HCT116 (cell line): ENCODE measurements around the gene DDTL. TPM values are rescaled to one million over a fixed set of nuclear protein-coding genes. Genes with fewer than 3 reads are reported as not detected.

ENCODE experiments used
- ATAC-seq: fragments of 200-7000 bp; cut with Tn5 transposase; 2 replicates; pipeline ENCODE4 v1.9.1; 2020; ENCODE audit warnings: mild to moderate bottlenecking, moderate library complexity
- BruUV-seq: library from RNA; stranded (reverse); fragments of 400-500 nt; replicated peaks from 2 replicates; lab custom pipeline; 2021; lab: Mats Ljungman, UMichigan
- CTCF ChIA-PET: fragments of 300-600 bp; sonication (Branson Sonifier 250); formaldehyde crosslinking; loops from one replicate; lab custom pipeline; 2021; ENCODE audit warnings: antibody characterized with exemption; lab: Charles Lee
- POLR2A ChIA-PET: fragments of 300-600, 350-600 bp; sonication (Branson Sonifier 250); formaldehyde crosslinking; loops from one replicate; lab custom pipeline; 2021; ENCODE audit warnings: antibody characterized with exemption; lab: Charles Lee
- RAD21 ChIA-PET, 2 experiments: fragments of 300-600 bp; sonication (Branson Sonifier 250); formaldehyde crosslinking; loops; one replicate each; lab custom pipeline; 2023; ENCODE audit warnings: low total read pairs in 2 of 2; ENCODE audit not compliant: uncharacterized antibody in 2 of 2, unreplicated experiment in 2 of 2, low non-redundant PET in 1 of 2; lab: Charles Lee
- DNase-seq: peaks from one replicate; pipeline ENCODE4 v3.0.0-alpha.2; 2010; ENCODE audit warnings: low read depth, low spot score
- H2AFZ ChIP-seq: fragments of 200-600 bp; shearing (Covaris generic), sonication (generic); 2 replicates; pipeline ENCODE4 v1.6.1; 2017; ENCODE audit warnings: low read depth, mixed run types, mixed read lengths, antibody characterized with exemption, low read length; ENCODE audit not compliant: poor library complexity, severe bottlenecking
- H3K27ac ChIP-seq: 2 replicates; pipeline ENCODE4 v1.5.1; 2012; ENCODE audit warnings: low read depth, low read length
- H3K27me3 ChIP-seq: fragments of 200-600 bp; sonication (generic); 2 replicates; pipeline ENCODE4 v1.6.1; 2016; ENCODE audit warnings: mixed run types, low read length, mixed read lengths; ENCODE audit not compliant: insufficient read depth
- H3K36me3 ChIP-seq, 2 experiments: fragments of 200-500 bp in 1 of 2; fragments of 200-600 bp in 1 of 2; sonication (Bioruptor generic) in 1 of 2; sonication (generic) in 1 of 2; 2 replicates each; pipeline versions ENCODE4 v1.5.1 to v1.6.1; 2014 to 2016; ENCODE audit warnings: low read length in 2 of 2, inconsistent platforms in 1 of 2, mixed read lengths in 1 of 2, mixed run types in 1 of 2; ENCODE audit not compliant: insufficient read depth in 2 of 2, control insufficient read depth in 1 of 2
- H3K4me1 ChIP-seq, 2 experiments: fragments of 200-600 bp in 1 of 2; sonication (generic) in 1 of 2; 2 replicates each; pipeline versions ENCODE4 v1.5.1 to v1.6.1; 2012 to 2017; ENCODE audit warnings: low read length in 2 of 2, inconsistent platforms in 1 of 2, mild to moderate bottlenecking in 1 of 2, mixed read lengths in 1 of 2, mixed run types in 1 of 2, moderate library complexity in 1 of 2; ENCODE audit not compliant: insufficient read depth in 2 of 2, control insufficient read depth in 1 of 2
- H3K4me2 ChIP-seq: fragments of 200-600 bp; sonication (generic); 2 replicates; pipeline ENCODE4 v1.6.1; 2017; ENCODE audit warnings: mixed run types, low read length, mixed read lengths
- H3K4me3 ChIP-seq, 2 experiments: fragments of 200-600 bp in 1 of 2; sonication (generic) in 1 of 2; replicated peaks in 1 of 2; 2 replicates each; pipeline ENCODE4 v1.5.1; 2011 to 2016; ENCODE audit warnings: low read length in 2 of 2, control low read depth in 1 of 2, low read depth in 1 of 2, mild to moderate bottlenecking in 1 of 2, mixed read lengths in 1 of 2, mixed run types in 1 of 2
- H3K79me2 ChIP-seq: fragments of 200-600 bp; sonication (generic); 2 replicates; pipeline ENCODE4 v1.6.1; 2017; ENCODE audit warnings: mild to moderate bottlenecking, mixed run types, low read length, moderate library complexity, mixed read lengths; ENCODE audit not compliant: insufficient read depth
- H3K9ac ChIP-seq: fragments of 200-600 bp; sonication (generic); 2 replicates; pipeline ENCODE4 v1.6.1; 2016; ENCODE audit warnings: low read length, mixed read lengths
- H3K9me2 ChIP-seq: fragments of 200-600 bp; sonication (generic), shearing (Covaris generic); 2 replicates; pipeline ENCODE4 v1.6.1; 2017; ENCODE audit warnings: mixed run types, mild to moderate bottlenecking, moderate library complexity; ENCODE audit not compliant: insufficient read depth
- H3K9me3 ChIP-seq, 2 experiments: fragments of 200-500 bp in 1 of 2; fragments of 200-600 bp in 1 of 2; sonication (Bioruptor generic) in 1 of 2; sonication (generic) in 1 of 2; 2 replicates each; pipeline ENCODE4 v1.6.1; 2014 to 2017; ENCODE audit warnings: low read length in 2 of 2, mixed read lengths in 2 of 2, inconsistent platforms in 1 of 2, low read depth in 1 of 2, mild to moderate bottlenecking in 1 of 2, mixed run types in 1 of 2, moderate library complexity in 1 of 2; ENCODE audit not compliant: control insufficient read depth in 1 of 2, insufficient read depth in 1 of 2
- H4K20me1 ChIP-seq: fragments of 200-600 bp; sonication (generic), shearing (Covaris generic); 2 replicates; pipeline ENCODE4 v1.6.1; 2017; ENCODE audit warnings: mixed run types, mild to moderate bottlenecking, moderate library complexity; ENCODE audit not compliant: insufficient read depth
- ELF1 ChIP-seq: IDR thresholded peaks from 2 replicates; pipeline ENCODE4 v1.6.1; 2012; ENCODE audit warnings: low read depth, borderline replicate concordance
- EZH2phosphoT487 ChIP-seq: fragments of 200-600 bp; IDR thresholded peaks from 2 replicates; pipeline ENCODE4 v1.6.1; 2018; ENCODE audit warnings: antibody characterized with exemption, borderline replicate concordance
- FOSL1 ChIP-seq: IDR thresholded peaks from 2 replicates; pipeline ENCODE4 v1.6.1; 2012; ENCODE audit warnings: low read depth
- JUND ChIP-seq: IDR thresholded peaks from 2 replicates; pipeline ENCODE4 v1.6.1; 2012
- POLR2A ChIP-seq: IDR thresholded peaks from 2 replicates; pipeline ENCODE4 v1.7.0; 2011; ENCODE audit warnings: borderline replicate concordance; ENCODE audit not compliant: insufficient read depth, insufficient read length; ENCODE audit errors: extremely low read depth
- POLR2AphosphoS5 ChIP-seq: IDR thresholded peaks from 2 replicates; pipeline ENCODE4 v1.6.1; 2011; ENCODE audit warnings: mild to moderate bottlenecking, low read depth, low read length, moderate library complexity
- RAD21 ChIP-seq: IDR thresholded peaks from 2 replicates; pipeline ENCODE4 v1.6.1; 2012; ENCODE audit warnings: low read depth, mild to moderate bottlenecking
- SIN3A ChIP-seq: IDR thresholded peaks from 2 replicates; pipeline ENCODE4 v1.6.1; 2012; ENCODE audit warnings: low read depth
- SP1 ChIP-seq: IDR thresholded peaks from 2 replicates; pipeline ENCODE4 v1.6.1; 2012; ENCODE audit warnings: low read depth
- SRF ChIP-seq: IDR thresholded peaks from 2 replicates; pipeline ENCODE4 v1.6.1; 2012; ENCODE audit warnings: low read depth
- TCF7L2 ChIP-seq: IDR thresholded peaks from 2 replicates; pipeline ENCODE4 v1.7.0; 2011; ENCODE audit warnings: borderline replicate concordance, inconsistent platforms; ENCODE audit not compliant: insufficient read depth, insufficient read length; ENCODE audit errors: extremely low read depth
- YY1 ChIP-seq: IDR thresholded peaks from 2 replicates; pipeline ENCODE4 v1.6.1; 2011; ENCODE audit warnings: low read length, low read depth, moderate library complexity, mild to moderate bottlenecking; ENCODE audit not compliant: insufficient replicate concordance; ENCODE audit errors: extremely low read depth
- ZFX ChIP-seq: fragments of 450-650 bp; IDR thresholded peaks from 2 replicates; pipeline ENCODE4 v1.6.1; 2017
- ZNF274 ChIP-seq: fragments of 200-500 bp; sonication (Bioruptor generic); IDR thresholded peaks from 2 replicates; pipeline ENCODE4 v1.6.1; 2014; ENCODE audit warnings: mild to moderate bottlenecking, low read depth, low read length, inconsistent platforms
- intact Hi-C: fragments of 100-400 bp; cut with micrococcal nuclease; formaldehyde crosslinking; loops from 2 replicates; pipeline ENCODE4 v1.10.0; 2022
- total RNA-seq: library from RNA; stranded (reverse); gene quantifications from one replicate; pipeline ENCODE4 v1.2.1, GENCODE V29; 2021; ENCODE audit not compliant: unreplicated experiment
- TF ChIP-seq, protein P1 (sequence below): IDR thresholded peaks from 2 replicates; pipeline ENCODE4 v1.6.1; 2012; ENCODE audit warnings: low read depth
- TF ChIP-seq, protein P2 (sequence below): IDR thresholded peaks from 2 replicates; pipeline ENCODE4 v1.6.1; 2011; ENCODE audit warnings: mild to moderate bottlenecking, low read length, moderate library complexity; ENCODE audit not compliant: insufficient replicate concordance; ENCODE audit errors: extremely low read depth
- TF ChIP-seq, protein P3 (sequence below), 3 experiments: fragments of 200-600 bp in 1 of 3; sonication (generic) in 1 of 3; IDR thresholded peaks in 2 of 3; conservative IDR thresholded peaks in 1 of 3; 2 replicates each; pipeline ENCODE4 v1.5.1; 2012 to 2017; ENCODE audit warnings: low read depth in 2 of 3, low read length in 2 of 3, antibody characterized with exemption in 1 of 3, borderline replicate concordance in 1 of 3, control low read depth in 1 of 3, mild to moderate bottlenecking in 1 of 3, mixed read lengths in 1 of 3, mixed run types in 1 of 3, moderate library complexity in 1 of 3; ENCODE audit not compliant: insufficient read depth in 1 of 3
- TF ChIP-seq, protein P4 (sequence below): IDR thresholded peaks from 2 replicates; pipeline ENCODE4 v1.6.1; 2012
- TF ChIP-seq, protein P5 (sequence below): IDR thresholded peaks from 2 replicates; pipeline ENCODE4 v1.6.1; 2012

Gene DDTL
- total RNA-seq, 1 experiment from 2014 or later, result 3.4 TPM

DNA sequence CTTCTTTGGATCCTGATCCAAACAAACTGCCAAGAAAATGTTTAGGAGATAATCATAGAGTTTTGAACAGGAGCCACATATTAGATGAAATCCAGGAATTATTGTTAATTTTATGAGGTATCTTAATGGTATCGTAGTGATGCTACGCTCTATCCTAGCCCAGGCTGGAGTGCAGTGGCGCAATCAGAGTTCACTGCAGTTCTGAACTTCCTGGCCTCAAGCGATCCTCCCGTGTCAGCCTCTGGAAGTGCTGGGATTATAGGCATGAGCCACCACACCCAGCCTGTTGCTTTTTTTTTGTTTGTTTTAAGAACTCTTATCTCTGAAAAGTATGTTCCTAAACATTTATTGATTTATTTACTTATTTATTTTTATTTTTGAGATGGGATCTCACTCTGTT, 36.2 kb downstream of the DDTL start:
- ChIA-PET RAD21 (no interaction called here), CTCF (no interaction called here), POLR2A (no interaction called here)
- Histone ChIP-seq H3K4me1 (peaks cover 0 to 12% of the 10 kb centered on the region in 2 experiments; a peak in 2 of 4 replicates), H3K79me2 (no peaks in the 10 kb centered on the region), H3K4me2 (no peak overlapping the region), H2AFZ (no peak overlapping the region), H3K4me3 (no peak overlapping the region), H3K27ac (no peak overlapping the region), H4K20me1 (no peaks in the 10 kb centered on the region), H3K27me3 (no peaks in the 10 kb centered on the region), H3K9me3 (no peaks in the 10 kb centered on the region), H3K36me3 (no peaks in the 10 kb centered on the region), H3K9me2 (no peaks in the 10 kb centered on the region), H3K9ac (no peak overlapping the region)
- no TSS peak for BruUV-seq
- no peak for ATAC-seq
- intact Hi-C loops, result no loop called here
- TF ChIP-seq ELF1 (no peak), RAD21 (no peak), JUND (no peak), FOSL1 (no peak), ZFX (no peak), YY1 (no peak), EZH2phosphoT487 (no peak), SP1 (no peak), POLR2A (no peak), SIN3A (no peak), ZNF274 (no peak), POLR2AphosphoS5 (no peak), SRF (no peak), TCF7L2 (no peak)
- TF ChIP-seq, protein P1, sequence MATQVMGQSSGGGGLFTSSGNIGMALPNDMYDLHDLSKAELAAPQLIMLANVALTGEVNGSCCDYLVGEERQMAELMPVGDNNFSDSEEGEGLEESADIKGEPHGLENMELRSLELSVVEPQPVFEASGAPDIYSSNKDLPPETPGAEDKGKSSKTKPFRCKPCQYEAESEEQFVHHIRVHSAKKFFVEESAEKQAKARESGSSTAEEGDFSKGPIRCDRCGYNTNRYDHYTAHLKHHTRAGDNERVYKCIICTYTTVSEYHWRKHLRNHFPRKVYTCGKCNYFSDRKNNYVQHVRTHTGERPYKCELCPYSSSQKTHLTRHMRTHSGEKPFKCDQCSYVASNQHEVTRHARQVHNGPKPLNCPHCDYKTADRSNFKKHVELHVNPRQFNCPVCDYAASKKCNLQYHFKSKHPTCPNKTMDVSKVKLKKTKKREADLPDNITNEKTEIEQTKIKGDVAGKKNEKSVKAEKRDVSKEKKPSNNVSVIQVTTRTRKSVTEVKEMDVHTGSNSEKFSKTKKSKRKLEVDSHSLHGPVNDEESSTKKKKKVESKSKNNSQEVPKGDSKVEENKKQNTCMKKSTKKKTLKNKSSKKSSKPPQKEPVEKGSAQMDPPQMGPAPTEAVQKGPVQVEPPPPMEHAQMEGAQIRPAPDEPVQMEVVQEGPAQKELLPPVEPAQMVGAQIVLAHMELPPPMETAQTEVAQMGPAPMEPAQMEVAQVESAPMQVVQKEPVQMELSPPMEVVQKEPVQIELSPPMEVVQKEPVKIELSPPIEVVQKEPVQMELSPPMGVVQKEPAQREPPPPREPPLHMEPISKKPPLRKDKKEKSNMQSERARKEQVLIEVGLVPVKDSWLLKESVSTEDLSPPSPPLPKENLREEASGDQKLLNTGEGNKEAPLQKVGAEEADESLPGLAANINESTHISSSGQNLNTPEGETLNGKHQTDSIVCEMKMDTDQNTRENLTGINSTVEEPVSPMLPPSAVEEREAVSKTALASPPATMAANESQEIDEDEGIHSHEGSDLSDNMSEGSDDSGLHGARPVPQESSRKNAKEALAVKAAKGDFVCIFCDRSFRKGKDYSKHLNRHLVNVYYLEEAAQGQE, result no peak
- TF ChIP-seq, protein P2, sequence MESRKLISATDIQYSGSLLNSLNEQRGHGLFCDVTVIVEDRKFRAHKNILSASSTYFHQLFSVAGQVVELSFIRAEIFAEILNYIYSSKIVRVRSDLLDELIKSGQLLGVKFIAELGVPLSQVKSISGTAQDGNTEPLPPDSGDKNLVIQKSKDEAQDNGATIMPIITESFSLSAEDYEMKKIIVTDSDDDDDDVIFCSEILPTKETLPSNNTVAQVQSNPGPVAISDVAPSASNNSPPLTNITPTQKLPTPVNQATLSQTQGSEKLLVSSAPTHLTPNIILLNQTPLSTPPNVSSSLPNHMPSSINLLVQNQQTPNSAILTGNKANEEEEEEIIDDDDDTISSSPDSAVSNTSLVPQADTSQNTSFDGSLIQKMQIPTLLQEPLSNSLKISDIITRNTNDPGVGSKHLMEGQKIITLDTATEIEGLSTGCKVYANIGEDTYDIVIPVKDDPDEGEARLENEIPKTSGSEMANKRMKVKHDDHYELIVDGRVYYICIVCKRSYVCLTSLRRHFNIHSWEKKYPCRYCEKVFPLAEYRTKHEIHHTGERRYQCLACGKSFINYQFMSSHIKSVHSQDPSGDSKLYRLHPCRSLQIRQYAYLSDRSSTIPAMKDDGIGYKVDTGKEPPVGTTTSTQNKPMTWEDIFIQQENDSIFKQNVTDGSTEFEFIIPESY, result no peak
- TF ChIP-seq, protein P3, sequence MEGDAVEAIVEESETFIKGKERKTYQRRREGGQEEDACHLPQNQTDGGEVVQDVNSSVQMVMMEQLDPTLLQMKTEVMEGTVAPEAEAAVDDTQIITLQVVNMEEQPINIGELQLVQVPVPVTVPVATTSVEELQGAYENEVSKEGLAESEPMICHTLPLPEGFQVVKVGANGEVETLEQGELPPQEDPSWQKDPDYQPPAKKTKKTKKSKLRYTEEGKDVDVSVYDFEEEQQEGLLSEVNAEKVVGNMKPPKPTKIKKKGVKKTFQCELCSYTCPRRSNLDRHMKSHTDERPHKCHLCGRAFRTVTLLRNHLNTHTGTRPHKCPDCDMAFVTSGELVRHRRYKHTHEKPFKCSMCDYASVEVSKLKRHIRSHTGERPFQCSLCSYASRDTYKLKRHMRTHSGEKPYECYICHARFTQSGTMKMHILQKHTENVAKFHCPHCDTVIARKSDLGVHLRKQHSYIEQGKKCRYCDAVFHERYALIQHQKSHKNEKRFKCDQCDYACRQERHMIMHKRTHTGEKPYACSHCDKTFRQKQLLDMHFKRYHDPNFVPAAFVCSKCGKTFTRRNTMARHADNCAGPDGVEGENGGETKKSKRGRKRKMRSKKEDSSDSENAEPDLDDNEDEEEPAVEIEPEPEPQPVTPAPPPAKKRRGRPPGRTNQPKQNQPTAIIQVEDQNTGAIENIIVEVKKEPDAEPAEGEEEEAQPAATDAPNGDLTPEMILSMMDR (IDR thresholded peaks at IDR 0.05 in 2 of 3, conservative IDR thresholded peaks at IDR 0.05 in 1 of 3; ENCODE audit: borderline replicate concordance in 1 of 3, insufficient read depth in 1 of 3, low read depth in 2 of 3, low read length in 2 of 3), result no peak
- TF ChIP-seq, protein P4, sequence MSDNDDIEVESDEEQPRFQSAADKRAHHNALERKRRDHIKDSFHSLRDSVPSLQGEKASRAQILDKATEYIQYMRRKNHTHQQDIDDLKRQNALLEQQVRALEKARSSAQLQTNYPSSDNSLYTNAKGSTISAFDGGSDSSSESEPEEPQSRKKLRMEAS, result no peak
- TF ChIP-seq, protein P5, sequence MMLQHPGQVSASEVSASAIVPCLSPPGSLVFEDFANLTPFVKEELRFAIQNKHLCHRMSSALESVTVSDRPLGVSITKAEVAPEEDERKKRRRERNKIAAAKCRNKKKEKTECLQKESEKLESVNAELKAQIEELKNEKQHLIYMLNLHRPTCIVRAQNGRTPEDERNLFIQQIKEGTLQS, result no peak
- TF ChIP-seq, all 23 proteins: peak for 0
- DNase-seq, result no peak
